NCI-H524 treated with DMSO at 0.1 percent for 48 hours (cell line): ENCODE results near the gene SFMBT1.

Source experiments
- DNase-seq: peaks from one replicate; lab custom pipeline; 2025; lab: John Stamatoyannopoulos, UW

The SFMBT1 gene

GRCh38 chr3:52882377-52882776, 163.5 kb downstream of the SFMBT1 start:
- DNase-seq: no peak

DNA sequence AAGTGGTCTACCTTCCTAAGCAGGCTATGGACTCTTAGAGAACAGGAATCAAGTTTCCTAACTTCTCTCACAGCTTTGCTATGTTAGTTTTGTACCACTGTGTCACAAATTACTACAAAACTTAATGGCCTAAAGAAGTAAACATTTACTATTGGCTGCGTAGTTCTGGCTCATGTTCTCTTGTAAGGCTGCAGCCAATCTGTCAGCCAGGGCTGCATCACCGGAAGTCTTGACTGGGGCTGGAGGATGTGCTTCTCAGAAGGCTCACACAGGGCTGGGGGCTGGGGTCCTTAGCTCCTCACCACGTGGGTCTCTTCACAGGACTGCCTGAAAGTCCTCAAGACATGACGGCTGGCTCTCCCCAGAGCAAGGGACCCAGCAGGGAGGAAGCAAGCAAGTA, 164.0 kb downstream of the SFMBT1 start:
- no peak for DNase-seq

GRCh38 chr3:52880474-52880873, 165.4 kb downstream of the SFMBT1 start:
- DNase-seq: no peak

DNA sequence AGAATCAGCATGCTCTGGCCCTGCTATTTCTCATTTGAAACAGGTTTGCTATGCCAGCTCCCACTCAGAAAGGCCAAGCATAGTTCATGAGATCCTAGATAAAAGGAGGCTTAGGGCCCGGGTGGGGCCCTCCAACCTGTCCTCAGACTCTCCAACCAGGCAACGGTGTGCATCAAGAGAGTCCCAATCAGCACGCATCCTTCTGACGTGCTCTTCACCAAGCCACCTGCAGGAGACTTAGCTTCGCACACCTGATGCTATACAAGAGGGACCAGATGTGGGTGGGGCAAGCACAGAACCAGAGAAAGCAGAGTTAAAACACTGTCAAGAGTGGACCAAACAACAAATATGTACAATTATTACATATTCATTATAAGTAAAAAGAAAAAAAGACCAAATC, 165.8 kb downstream of the SFMBT1 start:
- DNase-seq: no peak

DNA sequence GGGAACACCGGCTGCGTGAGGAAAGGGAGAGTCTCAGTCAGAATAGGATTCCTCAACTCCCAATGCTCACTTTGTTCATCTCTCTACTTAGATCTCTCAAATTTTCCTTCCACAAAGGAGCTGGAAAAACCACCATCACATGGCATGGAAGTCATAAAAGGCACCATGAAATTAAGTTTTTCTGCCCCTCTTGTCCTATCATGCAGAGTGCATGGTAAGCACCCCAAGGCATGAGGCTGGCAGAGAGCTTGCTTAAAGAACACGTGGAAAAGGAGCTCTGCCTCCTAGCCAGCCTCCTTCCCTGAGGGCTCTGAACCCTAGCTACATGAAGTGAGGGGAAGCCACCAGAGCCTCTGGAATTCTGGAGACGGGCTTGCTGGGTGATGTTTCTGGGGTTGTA, 166.3 kb downstream of the SFMBT1 start:
- no peak for DNase-seq

GRCh38 chr3:52879090-52879489, 166.8 kb downstream of the SFMBT1 start:
- DNase-seq: no peak

DNA sequence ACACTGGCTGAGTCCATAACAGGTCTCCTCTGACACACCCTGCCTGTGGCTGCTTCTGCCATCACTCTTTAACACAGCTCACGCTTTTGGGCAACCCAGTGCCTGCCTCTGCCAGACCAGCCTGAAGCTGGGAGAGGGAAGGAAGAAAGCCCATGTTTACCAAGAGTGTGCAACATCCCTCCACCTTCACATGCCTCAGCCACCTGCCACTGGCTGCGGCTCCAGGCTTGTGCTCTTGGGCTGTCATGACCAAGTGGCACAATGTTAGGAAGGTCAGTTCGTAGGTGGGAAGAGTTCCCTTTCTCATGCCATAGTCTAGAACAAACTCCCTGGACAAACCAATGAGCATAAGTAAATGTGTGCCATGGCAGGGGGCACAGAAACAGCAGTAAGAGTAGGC, 168.8 kb downstream of the SFMBT1 start:
- no peak for DNase-seq

GRCh38 chr3:52874864-52875587, 170.8 kb downstream of the SFMBT1 start:
- no peak for DNase-seq

GRCh38 chr3:52874160-52874701, 171.6 kb downstream of the SFMBT1 start:
- DNase-seq: no peak

DNA sequence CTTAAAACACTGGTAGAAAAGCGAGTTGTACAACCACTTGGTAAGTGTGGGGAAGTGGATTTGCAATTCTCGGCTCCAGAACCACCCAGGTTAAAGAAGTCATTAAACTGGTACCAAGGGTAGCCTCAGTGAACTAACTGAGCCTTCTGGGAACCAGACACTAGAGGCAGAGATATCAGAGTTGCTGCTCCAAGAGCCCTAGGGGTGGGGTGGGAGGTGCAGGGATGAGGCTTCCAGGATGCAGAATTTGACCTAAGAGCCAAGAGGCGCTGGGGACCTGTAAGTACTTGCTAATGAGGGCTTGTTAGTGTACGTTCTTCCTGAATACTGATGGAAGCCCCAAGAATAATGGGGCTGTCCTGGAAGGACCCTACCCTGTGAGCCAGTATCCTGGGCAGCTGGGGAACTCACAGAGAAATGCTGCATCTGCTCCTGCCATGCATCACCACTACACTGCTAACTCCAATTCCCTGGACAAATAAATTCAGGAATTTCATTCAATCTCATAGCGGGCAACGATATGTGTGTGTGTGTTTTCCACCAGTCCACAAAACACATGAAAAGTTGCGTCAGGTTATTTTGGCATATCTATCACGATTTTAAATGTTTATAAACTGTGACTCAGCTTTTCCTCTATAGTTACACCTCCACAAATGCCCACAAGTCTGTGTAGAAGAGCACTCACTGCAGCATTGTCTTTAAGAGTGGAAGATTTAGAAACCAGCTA, 172.3 kb downstream of the SFMBT1 start:
- no peak for DNase-seq

GRCh38 chr3:52872245-52872644, 173.6 kb downstream of the SFMBT1 start:
- no peak for DNase-seq

DNA sequence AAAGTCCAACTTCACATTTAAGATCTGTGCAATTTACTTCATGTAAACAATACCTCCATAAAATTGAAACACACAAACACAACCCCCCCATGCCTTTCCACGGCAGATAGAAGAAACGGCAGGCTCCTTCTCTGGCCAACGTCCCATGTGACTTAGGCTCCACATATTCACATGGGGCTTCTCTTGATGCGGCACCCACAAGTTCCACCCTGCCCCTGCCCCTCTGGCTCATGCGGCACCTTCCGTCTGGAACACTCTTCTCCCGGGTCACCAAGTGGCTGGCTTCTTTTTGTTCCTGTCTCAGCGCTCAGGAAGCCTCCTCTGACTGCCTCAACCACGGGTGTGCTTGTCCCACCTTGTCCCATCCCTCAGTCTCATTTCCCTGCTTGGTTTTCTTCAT, 174.1 kb downstream of the SFMBT1 start:
- DNase-seq: no peak

- DNase-seq: no peak
Observed at GRCh38 chr3:52870471-52870870, 175.4 kb downstream of the SFMBT1 start.

DNA sequence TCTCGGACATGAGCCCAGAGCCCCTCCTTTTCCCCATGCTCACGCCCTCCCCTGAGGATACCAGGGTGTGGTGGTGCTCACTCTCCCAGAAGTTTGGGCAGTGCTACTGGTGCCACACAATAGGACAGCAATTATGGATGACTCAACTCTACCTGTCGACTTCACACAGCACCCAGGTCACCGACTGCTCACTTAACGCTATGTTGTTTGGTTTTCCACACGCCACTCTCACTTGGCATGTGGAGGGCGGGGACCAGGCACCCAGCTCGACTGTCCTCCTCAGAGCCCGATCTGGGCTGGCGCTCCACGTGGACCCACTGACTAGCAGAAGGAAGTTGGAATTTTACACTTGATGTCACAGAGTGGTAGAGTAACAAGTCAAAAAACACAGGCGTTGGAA, 179.4 kb downstream of the SFMBT1 start:
- no peak for DNase-seq

DNA sequence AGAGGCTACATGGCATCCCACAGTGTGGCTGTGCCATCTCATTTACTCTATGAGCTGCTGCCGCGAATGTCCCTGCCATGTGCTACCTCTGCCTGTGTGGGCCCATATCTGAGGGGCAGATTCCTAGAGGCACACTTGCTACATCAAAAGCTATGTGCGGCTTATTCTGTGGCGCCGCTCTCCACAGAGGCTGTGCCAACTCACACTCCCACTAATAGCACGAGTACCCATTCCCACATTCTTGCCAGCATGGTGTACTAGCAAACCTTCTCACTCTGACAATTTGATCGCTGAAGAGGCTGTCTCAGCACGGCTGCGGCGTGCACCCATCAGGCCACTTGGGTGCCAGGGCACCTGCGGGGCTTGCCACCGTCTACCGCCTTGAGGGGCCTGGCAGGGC, 179.9 kb downstream of the SFMBT1 start:
- DNase-seq: no peak

DNA sequence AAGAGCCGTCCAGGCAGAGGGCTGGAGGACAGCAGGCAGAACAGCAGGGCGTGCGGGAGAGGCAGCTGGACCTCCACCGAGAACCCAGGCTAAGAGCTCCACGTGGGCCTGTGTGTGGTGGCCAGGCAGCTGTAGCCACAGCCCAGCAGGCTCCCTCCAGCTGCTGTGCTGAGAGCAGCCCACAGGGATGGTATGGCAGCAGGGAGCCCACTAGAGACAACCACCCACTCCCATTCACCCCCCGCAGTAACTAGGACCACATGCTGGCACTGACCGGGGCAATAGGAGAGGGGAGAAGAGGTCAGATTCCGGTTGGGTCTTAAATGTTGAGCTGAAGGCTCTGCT, 185.5 kb downstream of the SFMBT1 start:
- peak; percentile 18 for DNase-seq

DNA sequence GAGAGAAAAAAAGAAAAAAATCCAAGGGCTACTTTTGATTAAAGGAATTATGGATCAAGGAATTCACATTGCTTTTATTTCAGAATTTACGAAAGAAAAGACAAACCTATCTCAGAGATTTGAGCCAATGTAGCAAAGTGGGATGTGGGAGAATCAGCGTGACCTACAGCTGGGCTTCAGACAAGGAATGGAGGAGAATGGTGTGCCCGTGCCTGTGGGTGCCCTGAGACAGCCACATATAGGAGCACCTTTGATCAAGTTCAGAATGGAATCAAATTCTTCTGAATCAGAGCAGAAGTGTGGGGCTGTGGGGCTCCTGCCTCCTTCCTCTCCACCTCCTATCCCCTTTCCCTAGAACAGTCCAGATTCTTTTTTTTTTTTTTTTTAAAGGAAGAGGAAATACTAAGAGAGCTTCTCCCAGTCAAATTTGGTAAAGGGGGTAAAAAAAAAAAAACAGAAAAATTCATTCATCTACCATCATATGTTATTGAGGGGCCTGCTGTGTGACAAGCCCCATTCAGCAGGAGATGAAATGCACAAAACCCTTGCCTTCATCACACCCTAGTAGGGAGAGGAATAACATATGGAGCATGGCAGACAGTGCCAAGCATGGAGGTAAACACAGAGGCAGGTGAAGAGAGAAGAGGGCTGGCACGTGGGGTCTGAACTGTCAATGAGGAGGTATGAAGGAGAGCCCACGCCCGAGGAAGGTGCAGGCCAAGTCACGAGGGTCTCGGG, 186.0 kb downstream of the SFMBT1 start:
- no peak for DNase-seq

GRCh38 chr3:52857864-52858263, 188.0 kb downstream of the SFMBT1 start:
- DNase-seq: peak; percentile 88

- no peak for DNase-seq
Observed at GRCh38 chr3:52857133-52857532, 188.7 kb downstream of the SFMBT1 start.

- no peak for DNase-seq
Observed at GRCh38 chr3:52856666-52857065, 189.2 kb downstream of the SFMBT1 start.

- no peak for DNase-seq
Observed at GRCh38 chr3:52854013-52854412, 191.9 kb downstream of the SFMBT1 start.
